Thoracic aorta (tissue), 2 donors: Measurements from ENCODE around the gene RFWD3. TPM values are rescaled to one million over a fixed set of nuclear protein-coding genes. Genes with fewer than 3 reads are reported as not detected.

Source experiments
- ATAC-seq: fragments of 150-250 bp; one replicate; pipeline ENCODE4 v1.8.0; 2017; ENCODE audit warnings: low read depth; ENCODE audit not compliant: insufficient number of reproducible peaks, low FRiP score
- DNase-seq: peaks from one replicate; pipeline ENCODE4 v3.0.0-alpha.2; 2020; ENCODE audit warnings: low spot score
- H3K27ac ChIP-seq, 2 donors: fragments of 200-600 bp; sonication (generic); 1 replicate in 1 of 2; 2 replicates in 1 of 2; pipeline ENCODE4 v1.5.1; 2016; ENCODE audit warnings: mild to moderate bottlenecking in 2 of 2, moderate library complexity in 2 of 2
- H3K27me3 ChIP-seq: fragments of 200-600 bp; sonication (generic); replicated peaks from 2 replicates; pipeline ENCODE4 v1.6.0; 2016; ENCODE audit warnings: mild to moderate bottlenecking; ENCODE audit not compliant: insufficient read depth
- H3K36me3 ChIP-seq: fragments of 200-600 bp; sonication (generic); one replicate; pipeline ENCODE4 v1.5.1; 2016
- H3K4me1 ChIP-seq, 2 donors: fragments of 200-600 bp; sonication (generic); 1 replicate in 1 of 2; 2 replicates in 1 of 2; pipeline versions ENCODE4 v1.5.1 to v1.6.0; 2016; ENCODE audit warnings: low read depth in 2 of 2, mild to moderate bottlenecking in 1 of 2; ENCODE audit not compliant: control insufficient read depth in 1 of 2
- H3K4me3 ChIP-seq: fragments of 200-600 bp; sonication (generic); 2 replicates; pipeline ENCODE4 v1.5.1; 2016; ENCODE audit warnings: mild to moderate bottlenecking
- H3K9me3 ChIP-seq: fragments of 200-600 bp; sonication (generic); 2 replicates; pipeline ENCODE4 v1.5.1; 2016
- total RNA-seq, 2 donors: library from RNA; depleted of rRNA; stranded (reverse); fragments of >200 nt; gene quantifications; one replicate each; pipeline versions ENCODE4 v1.1.0 to v1.2.3, GENCODE V29; 2016
- TF ChIP-seq, protein P1 (sequence below): fragments of 200-600 bp; sonication (generic); IDR thresholded peaks from one replicate; pipeline ENCODE4 v1.5.1; 2019; ENCODE audit warnings: antibody characterized with exemption

RFWD3 gene
- total RNA-seq, 2 donors from 2014 or later, result 16.7 to 28.8 TPM

DNA sequence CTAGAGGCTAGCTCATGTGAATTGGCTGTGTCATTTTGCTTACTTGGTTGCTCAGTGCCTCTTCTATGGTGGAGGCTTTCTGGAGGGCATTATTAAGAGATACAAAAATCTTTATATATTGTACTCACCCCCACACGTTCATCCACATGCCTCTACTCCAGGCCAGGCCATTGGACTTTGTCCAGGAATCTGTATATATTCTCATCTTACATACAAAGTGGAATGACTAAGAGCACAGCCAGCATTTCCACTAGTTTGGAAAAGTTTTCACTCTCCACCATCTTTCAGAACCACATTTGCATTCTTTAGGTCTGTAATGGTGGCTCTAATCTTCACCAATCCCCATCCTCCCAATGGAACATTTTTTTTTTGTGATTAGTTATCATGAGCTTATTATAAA, 55.0 kb downstream of the RFWD3 start:
- Histone ChIP-seq H3K27ac (no peak overlapping the region), H3K4me1 (peaks cover 0 to 8% of the 10 kb centered on the region in 2 donors), H3K4me3 (no peak overlapping the region), H3K36me3 (no peaks in the 10 kb centered on the region), H3K9me3 (no peaks in the 10 kb centered on the region), H3K27me3 (no peaks in the 10 kb centered on the region)
- TF ChIP-seq, protein P1, sequence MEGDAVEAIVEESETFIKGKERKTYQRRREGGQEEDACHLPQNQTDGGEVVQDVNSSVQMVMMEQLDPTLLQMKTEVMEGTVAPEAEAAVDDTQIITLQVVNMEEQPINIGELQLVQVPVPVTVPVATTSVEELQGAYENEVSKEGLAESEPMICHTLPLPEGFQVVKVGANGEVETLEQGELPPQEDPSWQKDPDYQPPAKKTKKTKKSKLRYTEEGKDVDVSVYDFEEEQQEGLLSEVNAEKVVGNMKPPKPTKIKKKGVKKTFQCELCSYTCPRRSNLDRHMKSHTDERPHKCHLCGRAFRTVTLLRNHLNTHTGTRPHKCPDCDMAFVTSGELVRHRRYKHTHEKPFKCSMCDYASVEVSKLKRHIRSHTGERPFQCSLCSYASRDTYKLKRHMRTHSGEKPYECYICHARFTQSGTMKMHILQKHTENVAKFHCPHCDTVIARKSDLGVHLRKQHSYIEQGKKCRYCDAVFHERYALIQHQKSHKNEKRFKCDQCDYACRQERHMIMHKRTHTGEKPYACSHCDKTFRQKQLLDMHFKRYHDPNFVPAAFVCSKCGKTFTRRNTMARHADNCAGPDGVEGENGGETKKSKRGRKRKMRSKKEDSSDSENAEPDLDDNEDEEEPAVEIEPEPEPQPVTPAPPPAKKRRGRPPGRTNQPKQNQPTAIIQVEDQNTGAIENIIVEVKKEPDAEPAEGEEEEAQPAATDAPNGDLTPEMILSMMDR, result no peak
- DNase-seq (no peak), ATAC-seq (no peak)

DNA sequence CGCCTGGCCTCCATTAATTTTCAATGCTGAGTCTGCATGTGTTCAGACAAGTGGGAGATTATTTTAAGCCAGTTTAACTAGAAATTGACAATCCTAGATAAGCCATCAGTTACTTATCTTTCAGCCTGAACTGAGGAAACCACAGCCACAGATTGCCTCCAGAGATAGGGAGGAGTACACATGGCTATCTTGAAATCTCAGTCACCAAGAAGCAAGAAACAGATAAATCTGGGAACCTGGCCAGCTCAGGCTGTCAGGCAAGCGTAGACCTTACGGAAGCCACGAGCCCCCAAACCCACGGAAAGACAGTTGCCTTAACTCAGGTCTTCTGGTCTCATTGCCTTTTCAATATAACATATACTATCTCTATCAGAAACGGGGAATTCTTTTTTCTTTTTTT, 57.7 kb downstream of the RFWD3 start:
- ATAC-seq, result no peak
- H3K27ac ChIP-seq, result no peak overlapping the region
- no peaks in the 10 kb centered on the region for H3K27me3 ChIP-seq
- DNase-seq, result no peak
- H3K4me1 ChIP-seq, result peaks cover 13 to 26% of the 10 kb centered on the region in 2 donors
- H3K4me3 ChIP-seq, result no peak overlapping the region
- no peaks in the 10 kb centered on the region for H3K9me3 ChIP-seq
- H3K36me3 ChIP-seq, result no peaks in the 10 kb centered on the region
- TF ChIP-seq, protein P1, result no peak

DNA sequence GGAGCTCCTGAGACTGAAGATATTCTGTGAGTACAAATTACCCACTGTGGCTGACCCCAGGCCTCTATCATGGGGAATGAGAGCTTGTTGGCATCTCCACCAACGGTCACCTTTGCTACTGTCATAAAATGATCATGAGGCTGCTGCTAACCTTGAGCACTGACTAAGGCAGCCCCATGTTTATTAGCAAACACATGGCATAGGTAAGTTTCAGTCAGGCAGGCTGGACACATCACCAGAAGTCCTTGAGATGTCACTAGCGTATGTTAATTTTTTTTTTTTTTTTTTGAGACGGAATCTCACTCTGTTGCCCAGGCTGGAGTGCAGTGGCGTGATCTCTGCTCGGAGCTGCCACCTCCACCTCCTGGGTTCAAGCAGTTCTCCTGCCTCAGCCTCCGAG, 58.3 kb downstream of the RFWD3 start:
- peaks cover 19 to 32% of the 10 kb centered on the region in 2 donors for H3K4me1 ChIP-seq
- DNase-seq (no peak), ATAC-seq (no peak)
- no peak overlapping the region for H3K27ac ChIP-seq
- TF ChIP-seq, protein P1, result no peak
- H3K4me3 ChIP-seq, result no peak overlapping the region
- no peaks in the 10 kb centered on the region for H3K27me3 ChIP-seq
- no peaks in the 10 kb centered on the region for H3K9me3 ChIP-seq
- H3K36me3 ChIP-seq, result no peaks in the 10 kb centered on the region

DNA sequence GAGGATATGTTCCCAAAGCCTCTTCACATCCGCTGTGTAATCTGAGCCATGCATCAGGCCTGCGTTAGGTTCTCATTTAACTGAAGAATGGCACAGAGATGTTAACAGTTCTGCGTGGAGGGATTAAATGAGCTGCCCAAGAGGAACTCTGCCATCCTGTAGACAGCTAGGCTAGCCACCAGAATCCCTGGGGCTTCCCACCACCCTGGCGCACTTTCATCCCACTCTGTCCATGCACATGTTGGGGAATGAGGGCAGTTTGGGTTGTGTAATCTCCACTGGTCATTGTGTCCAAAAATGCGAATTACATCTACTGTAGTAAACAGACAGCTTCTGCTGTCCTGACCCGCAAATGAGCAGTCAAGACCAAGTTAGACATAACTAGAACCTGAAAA, 58.7 kb downstream of the RFWD3 start:
- ATAC-seq (no peak), DNase-seq (no peak)
- H3K27ac ChIP-seq, result peak overlapping the region in 1 of 2 donors; percentile 95

DNA sequence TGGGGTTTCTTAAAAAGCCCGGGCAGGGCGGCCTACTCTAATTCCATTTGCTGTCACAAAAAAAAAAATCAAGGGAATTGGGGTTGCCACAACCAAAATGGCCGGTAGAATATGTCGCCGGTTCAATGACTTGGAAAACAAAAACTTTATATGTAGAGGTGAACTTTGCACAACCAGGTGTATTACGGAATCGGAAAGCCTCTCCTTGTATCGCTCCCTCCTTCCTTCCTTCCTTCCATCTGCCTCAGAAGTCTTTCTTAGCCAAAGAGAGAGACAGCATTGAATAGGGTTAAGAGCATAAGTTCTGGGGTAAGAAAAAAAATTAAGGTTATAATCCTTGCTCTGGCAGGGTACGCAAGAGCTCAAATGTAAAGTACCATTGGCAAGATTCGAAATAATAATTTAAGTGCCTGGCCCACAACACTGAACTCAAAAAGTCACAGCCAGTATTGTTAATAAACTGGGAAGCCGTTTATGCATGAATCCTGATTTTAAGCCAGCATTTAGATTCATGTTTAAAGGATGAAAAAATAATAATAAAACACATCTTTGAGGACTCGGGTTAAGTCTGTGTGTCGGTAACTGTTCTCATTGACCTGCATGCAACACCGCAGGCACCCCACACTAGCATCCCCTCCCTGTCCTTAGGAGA, 59.2 kb downstream of the RFWD3 start:
- H3K4me1 ChIP-seq, result peaks cover 20 to 41% of the 10 kb centered on the region in 2 donors
- ATAC-seq, result no peak
- no peak for DNase-seq
- peak overlapping the region; percentile 96 for H3K4me3 ChIP-seq
- H3K9me3 ChIP-seq, result no peaks in the 10 kb centered on the region
- H3K36me3 ChIP-seq, result no peaks in the 10 kb centered on the region
- peak overlapping the region; percentile 95 to 96 for H3K27ac ChIP-seq
- TF ChIP-seq, protein P1, result no peak
- H3K27me3 ChIP-seq, result no peaks in the 10 kb centered on the region

More for the DNA sequence above, 58.7 kb downstream of the RFWD3 start:
- TF ChIP-seq, protein P1, result no peak
- Histone ChIP-seq H3K4me3 (no peak overlapping the region), H3K9me3 (no peaks in the 10 kb centered on the region), H3K27me3 (no peaks in the 10 kb centered on the region), H3K36me3 (no peaks in the 10 kb centered on the region), H3K4me1 (peaks cover 20 to 36% of the 10 kb centered on the region in 2 donors)
